ENCODE data around the gene AMIGO1. TPM values are rescaled to one million over a fixed set of nuclear protein-coding genes. Genes with fewer than 3 reads are reported as not detected.

The AMIGO1 gene, protein sequence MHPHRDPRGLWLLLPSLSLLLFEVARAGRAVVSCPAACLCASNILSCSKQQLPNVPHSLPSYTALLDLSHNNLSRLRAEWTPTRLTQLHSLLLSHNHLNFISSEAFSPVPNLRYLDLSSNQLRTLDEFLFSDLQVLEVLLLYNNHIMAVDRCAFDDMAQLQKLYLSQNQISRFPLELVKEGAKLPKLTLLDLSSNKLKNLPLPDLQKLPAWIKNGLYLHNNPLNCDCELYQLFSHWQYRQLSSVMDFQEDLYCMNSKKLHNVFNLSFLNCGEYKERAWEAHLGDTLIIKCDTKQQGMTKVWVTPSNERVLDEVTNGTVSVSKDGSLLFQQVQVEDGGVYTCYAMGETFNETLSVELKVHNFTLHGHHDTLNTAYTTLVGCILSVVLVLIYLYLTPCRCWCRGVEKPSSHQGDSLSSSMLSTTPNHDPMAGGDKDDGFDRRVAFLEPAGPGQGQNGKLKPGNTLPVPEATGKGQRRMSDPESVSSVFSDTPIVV
- 0.51 and 3.4 TPM in 2 replicates for total RNA-seq (2014; rRNA removed; shearing (Covaris generic); ENCODE audit: low replicate concordance)

- DNase-seq (ENCODE audit: low read depth): no peak
- in situ Hi-C loops (cut with HindIII; ENCODE audit: low pct_unique_long_range_greater_than_20kb, low sequenced_read_pairs): no loop called here
These were observed at the start of gene AMIGO1 for GRCh38 chr1:109509176-109510134. TSS of gene AMIGO1 (minus strand) at chr1:109509727. CDS start at chr1:109508912, 815 bp downstream.

GRCh38 chr1:109557520-109557919, 48.0 kb upstream of the AMIGO1 start:
- DNase-seq (ENCODE audit: low read depth): no peak
- in situ Hi-C loops (cut with HindIII; ENCODE audit: low pct_unique_long_range_greater_than_20kb, low sequenced_read_pairs): no loop called here

- DNase-seq (ENCODE audit: low read depth): no peak
- in situ Hi-C loops (cut with HindIII; ENCODE audit: low pct_unique_long_range_greater_than_20kb, low sequenced_read_pairs): no loop called here
These were observed 47.0 kb upstream of the AMIGO1 start for GRCh38 chr1:109556563-109556962.

- in situ Hi-C loops (cut with HindIII; ENCODE audit: low pct_unique_long_range_greater_than_20kb, low sequenced_read_pairs): no loop called here
- DNase-seq (ENCODE audit: low read depth): peak; percentile 90
These were observed 39.1 kb upstream of the AMIGO1 start, which contains the start of gene GNAI3 for GRCh38 chr1:109548321-109549267. TSS of gene GNAI3 (plus strand) at chr1:109548615. CDS start at chr1:109548721, 106 bp downstream.

DNA sequence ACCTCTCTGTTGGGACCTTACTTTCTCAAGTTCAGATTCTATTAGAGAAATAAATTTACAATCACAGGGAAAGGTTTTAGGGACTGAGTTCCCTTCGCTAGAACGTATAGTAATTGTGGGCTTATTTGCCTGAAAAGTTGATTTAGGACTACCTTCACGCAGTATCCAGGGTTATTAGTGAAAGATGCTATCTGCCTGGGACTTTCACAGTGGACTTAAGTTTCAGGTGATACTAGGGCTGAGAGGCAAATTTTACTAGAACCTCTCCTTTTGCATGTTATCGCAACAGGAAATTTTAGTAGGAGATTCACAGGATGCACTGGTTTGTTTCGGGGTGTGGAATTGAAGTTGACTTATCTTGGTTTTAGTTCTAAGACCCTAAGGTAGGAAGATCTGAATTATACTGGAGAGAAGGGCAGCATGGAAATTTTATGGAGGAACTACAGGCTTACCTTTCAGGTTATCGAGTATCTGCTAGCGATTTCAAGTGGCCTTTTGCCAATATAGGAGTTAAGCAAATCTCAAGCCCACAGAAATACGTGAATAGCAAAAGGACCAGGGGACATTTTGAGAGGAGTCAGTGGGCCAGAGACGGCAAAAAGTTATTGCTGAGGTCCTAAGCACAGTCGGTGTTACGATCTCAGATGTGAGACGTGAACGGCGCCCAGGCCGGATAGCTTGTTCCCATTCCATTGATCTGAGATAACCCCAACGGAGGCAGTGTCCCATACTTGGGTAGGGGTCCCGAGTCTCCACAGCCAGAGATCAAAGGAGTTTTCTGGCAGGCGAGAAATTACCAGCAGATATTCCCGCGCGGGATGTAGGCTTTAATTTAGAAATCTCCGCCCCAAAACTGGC, 38.2 kb upstream of the AMIGO1 start:
- in situ Hi-C loops (cut with HindIII; ENCODE audit: low pct_unique_long_range_greater_than_20kb, low sequenced_read_pairs): no loop called here
- peak; percentile 9 for DNase-seq (ENCODE audit: low read depth)

DNA sequence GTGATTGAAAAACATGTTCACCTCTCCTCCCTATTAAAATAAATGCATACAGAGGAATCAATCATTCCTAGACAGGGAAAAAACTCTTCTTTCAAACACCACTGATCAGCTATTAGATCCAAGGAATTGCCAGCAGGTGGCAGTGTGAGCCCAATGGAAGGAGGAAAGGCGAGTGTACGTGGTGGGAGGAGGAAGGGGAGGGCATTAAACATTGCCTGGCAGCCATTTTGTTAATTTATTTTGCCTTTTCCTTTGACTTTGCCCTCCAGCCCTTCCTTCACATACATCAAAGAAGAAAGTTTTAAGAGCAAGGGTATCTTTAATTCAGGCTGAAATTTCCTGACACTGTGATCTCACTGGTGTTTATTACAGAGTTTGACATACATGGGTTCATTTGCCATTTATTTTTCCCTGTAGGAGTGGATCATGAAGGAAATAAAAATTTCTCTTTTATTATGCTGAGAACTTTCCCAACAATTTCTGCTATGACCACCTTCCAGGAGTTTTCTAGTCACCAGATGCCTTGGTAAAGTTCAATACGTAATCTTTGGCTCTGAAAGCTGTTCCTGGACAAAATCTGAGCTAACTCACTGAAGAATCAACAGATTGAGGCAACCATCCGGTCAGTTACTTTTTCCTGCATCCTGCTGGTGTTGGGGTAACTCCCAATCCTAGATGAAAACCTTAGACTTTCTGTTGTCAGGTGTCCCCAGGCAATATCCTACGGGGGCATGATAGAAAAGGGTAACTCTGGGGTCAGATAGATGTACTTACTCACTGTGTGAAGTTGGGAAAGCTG, 37.0 kb upstream of the AMIGO1 start:
- in situ Hi-C loops (cut with HindIII; ENCODE audit: low pct_unique_long_range_greater_than_20kb, low sequenced_read_pairs): no loop called here

GRCh38 chr1:109543988-109544735, 34.6 kb upstream of the AMIGO1 start:
- in situ Hi-C loops (cut with HindIII; ENCODE audit: low pct_unique_long_range_greater_than_20kb, low sequenced_read_pairs): no loop called here
- DNase-seq (ENCODE audit: low read depth): no peak

More for the DNA sequence above, 37.0 kb upstream of the AMIGO1 start:
- DNase-seq (ENCODE audit: low read depth): peak; percentile 80

GRCh38 chr1:109543283-109543987, 33.9 kb upstream of the AMIGO1 start:
- in situ Hi-C loops (cut with HindIII; ENCODE audit: low pct_unique_long_range_greater_than_20kb, low sequenced_read_pairs): no loop called here
- no peak for DNase-seq (ENCODE audit: low read depth)

GRCh38 chr1:109542657-109543056, 33.1 kb upstream of the AMIGO1 start:
- no peak for DNase-seq (ENCODE audit: low read depth)
- in situ Hi-C loops (cut with HindIII; ENCODE audit: low pct_unique_long_range_greater_than_20kb, low sequenced_read_pairs): no loop called here

DNA sequence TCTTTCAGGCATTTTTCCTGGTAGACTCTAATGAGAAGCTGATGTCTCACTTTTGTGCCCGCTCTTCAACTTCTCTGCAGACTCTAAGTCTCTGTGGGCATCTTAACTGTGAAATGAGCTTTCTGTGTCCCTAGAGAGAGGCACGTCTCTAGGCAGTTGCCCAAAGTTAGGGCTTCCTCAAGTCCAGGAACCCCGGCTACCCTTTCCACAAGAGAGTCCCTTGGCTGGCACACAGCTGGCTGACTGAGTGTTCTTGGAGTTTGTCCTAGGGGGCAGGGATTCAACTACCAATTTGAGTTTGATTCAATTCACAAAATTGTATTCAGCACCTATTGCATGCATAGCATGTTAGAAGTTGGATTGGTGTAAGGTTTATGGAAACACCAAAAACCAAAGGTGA, 31.6 kb upstream of the AMIGO1 start:
- no peak for DNase-seq (ENCODE audit: low read depth)
- in situ Hi-C loops (cut with HindIII; ENCODE audit: low pct_unique_long_range_greater_than_20kb, low sequenced_read_pairs): no loop called here

DNA sequence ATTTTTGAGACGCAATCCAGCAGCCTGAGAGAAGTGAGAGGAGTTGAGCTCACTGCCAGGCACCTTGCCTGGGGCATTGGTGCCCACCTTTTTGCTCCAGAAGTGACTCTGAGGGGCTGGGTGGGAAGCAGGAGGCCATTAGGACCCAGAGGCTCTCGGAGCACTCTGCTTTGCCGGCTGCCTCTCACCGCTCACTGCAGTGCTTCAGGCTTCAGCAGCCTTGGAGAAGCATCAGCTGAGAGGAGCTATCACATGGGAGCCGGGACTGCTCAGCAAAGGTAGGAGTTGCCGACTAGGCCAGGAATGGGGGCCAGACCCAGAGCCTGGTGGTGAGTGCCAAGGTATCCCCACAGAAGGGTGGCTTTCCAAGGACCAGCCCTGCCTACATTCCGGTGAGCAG, 30.1 kb upstream of the AMIGO1 start, which contains the start of gene GPR61:
TSS of gene GPR61 (plus strand) at position 197 of the 400 bp plus-strand sequence. CDS start 3,151 bp downstream, outside the sequence.
- in situ Hi-C loops (cut with HindIII; ENCODE audit: low pct_unique_long_range_greater_than_20kb, low sequenced_read_pairs): no loop called here
- no peak for DNase-seq (ENCODE audit: low read depth)

DNA sequence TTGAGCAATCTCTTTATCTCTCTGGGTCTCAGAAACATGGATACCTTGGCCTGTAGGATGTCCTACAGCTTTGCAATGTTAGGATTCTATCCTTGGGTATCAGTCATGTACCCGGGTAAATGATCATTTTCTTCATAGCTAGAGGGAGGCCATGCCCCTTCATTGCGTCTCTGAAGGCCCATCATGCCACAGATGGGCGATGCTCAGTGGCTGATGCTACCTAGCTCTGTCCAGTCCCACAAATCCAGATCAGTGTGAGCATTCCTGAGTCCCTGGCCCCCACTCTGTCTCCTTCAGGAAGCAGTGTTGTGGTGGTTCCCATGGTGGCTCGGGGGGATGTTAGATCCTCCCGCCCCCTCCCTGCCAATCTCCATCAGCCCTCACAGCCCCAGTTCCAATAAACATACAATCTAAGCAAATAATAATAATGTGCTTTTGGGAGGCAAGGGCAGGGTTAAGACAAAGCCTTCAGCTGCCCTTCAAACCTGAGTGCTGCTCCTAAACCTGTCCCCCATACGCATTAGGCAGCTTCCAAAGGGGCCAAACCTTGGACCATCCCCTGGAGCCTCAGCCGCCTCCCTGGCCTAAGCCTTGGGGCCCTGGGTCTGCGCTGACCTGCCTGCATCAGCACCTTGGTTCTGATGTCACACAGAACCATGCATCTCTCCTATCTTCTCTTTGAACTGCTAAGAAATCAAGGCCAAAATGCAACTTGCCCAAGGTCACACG, 29.5 kb upstream of the AMIGO1 start:
- no peak for DNase-seq (ENCODE audit: low read depth)

DNA sequence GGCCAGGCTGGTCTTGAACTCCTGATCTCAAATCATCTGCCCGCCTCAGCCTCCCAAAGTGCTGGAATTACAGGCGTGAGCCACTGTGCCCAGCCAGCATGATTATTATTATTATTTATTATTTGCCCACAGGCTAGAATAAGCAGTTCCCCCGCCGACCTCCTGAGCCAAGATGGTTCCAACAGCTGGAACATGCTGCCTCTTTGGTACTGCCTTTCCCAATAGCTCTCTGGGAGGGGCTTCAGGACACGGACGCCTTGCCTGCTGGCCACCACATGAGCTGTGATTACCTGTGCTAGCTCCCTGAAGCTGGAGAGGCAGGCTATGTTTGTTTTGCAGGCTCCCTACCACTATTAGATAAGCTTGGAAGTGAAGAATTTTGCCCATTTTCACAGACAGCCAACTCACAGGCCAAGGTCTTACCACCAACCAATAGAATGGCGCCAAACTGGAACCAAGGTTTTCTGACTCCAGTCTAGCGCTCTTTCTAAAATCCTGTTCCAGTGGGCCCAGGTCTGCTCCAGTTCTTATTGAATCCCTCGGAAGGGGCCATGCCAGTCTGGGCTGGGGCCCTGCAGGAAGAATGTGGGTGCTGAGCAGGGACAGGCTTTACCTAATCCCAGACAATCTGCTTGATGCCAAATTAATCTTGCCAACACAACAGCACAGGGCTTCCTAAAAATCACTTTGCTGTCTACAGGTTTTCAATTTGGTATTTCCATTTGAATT, 28.1 kb upstream of the AMIGO1 start:
- DNase-seq (ENCODE audit: low read depth): no peak
- in situ Hi-C loops (cut with HindIII; ENCODE audit: low pct_unique_long_range_greater_than_20kb, low sequenced_read_pairs): no loop called here

More for the DNA sequence above, 29.5 kb upstream of the AMIGO1 start:
- in situ Hi-C loops (cut with HindIII; ENCODE audit: low pct_unique_long_range_greater_than_20kb, low sequenced_read_pairs): no loop called here
